ENCODE data around the gene KCNJ15. TPM values are rescaled to one million over a fixed set of nuclear protein-coding genes. Genes with fewer than 3 reads are reported as not detected.

Gene KCNJ15
- total and polyA plus RNA-seq, 2 of the 4 experiments (the other 2 are of a cell fraction) = under 0.01 to 0.07 TPM

- H3K4ac ChIP-seq (ENCODE audit: low read depth, low read length) = no peak overlapping the region
- H2AFZ ChIP-seq (replicated peaks; ENCODE audit: low read length, poor library complexity) = peak overlapping the region; percentile 81
- no peak overlapping the region for H3K4me2 ChIP-seq (ENCODE audit: low read depth, low read length)
- H4K20me1 ChIP-seq (ENCODE audit: insufficient read depth, low read length) = no peaks in the 10 kb centered on the region
- H4K8ac ChIP-seq (ENCODE audit: low read depth in 2 of 2, low read length in 2 of 2) = peak overlapping the region in 1 of 2 experiments; percentile 19; a peak in 1 of 4 replicates
- TF ChIP-seq RCOR1 (IDR thresholded peaks at IDR 0.05; ENCODE audit: insufficient replicate concordance, low read length) = no peak
- TF ChIP-seq RFX5 (IDR thresholded peaks at IDR 0.05; ENCODE audit: low read depth, low read length) = no peak
- no peak for TF ChIP-seq FOS (IDR thresholded peaks at IDR 0.05; ENCODE audit: low read depth, low read length)
- peak; percentile 80; the same call in 1 of the 2 replicates for TF ChIP-seq MAZ (IDR thresholded peaks at IDR 0.05; ENCODE audit: borderline replicate concordance, low read depth, low read length)
- peak; percentile 99 for TF ChIP-seq CTCF (conservative IDR thresholded peaks at IDR 0.05; ENCODE audit: low read depth, low read length)
- TF ChIP-seq RAD21 (IDR thresholded peaks at IDR 0.05; ENCODE audit: low read length) = peak; percentile 100
- TF ChIP-seq CEBPB (IDR thresholded peaks at IDR 0.05; ENCODE audit: low read depth, low read length) = no peak
- TF ChIP-seq SMC3 (IDR thresholded peaks at IDR 0.05; ENCODE audit: low read depth, low read length) = peak; percentile 99
- TF ChIP-seq POLR2A (IDR thresholded peaks at IDR 0.05; ENCODE audit: low read depth, low read length) = peak; percentile 55; the same call in 1 of the 2 replicates
- H2AK5ac ChIP-seq (ENCODE audit: low read depth, low read length) = peak overlapping the region; percentile 65; the same call in 1 of the 2 replicates
- H3K56ac ChIP-seq (ENCODE audit: extremely low read depth, insufficient read depth, low read length) = no peak overlapping the region
- no peak overlapping the region for H2AK9ac ChIP-seq (replicated peaks; ENCODE audit: low read depth, low read length, poor library complexity)
- 14% methylated on average over 7 of the region's 20 CpGs; no CpG with 5 or more reads in 1 of the 2 experiments for WGBS, 2 experiments (ENCODE audit: extremely low coverage in 2 of 2, insufficient read length in 1 of 2)
- H2BK20ac ChIP-seq (ENCODE audit: low read depth, low read length) = no peak overlapping the region
- POLR2A ChIA-PET (ENCODE audit: unreplicated experiment) = no interaction called here
- in situ Hi-C loops (cut with MboI; ENCODE audit: low sequenced_read_pairs) = loop anchor here (25.0 kb wide), 1 partner anchor 419 kb away; no protein-coding TSS in a partner anchor
- no peak overlapping the region for H3K23ac ChIP-seq (ENCODE audit: low read depth, low read length)
- peaks cover 0 to 2% of the 10 kb centered on the region in 2 experiments; a peak in 1 of 4 replicates for H3K79me1 ChIP-seq (ENCODE audit: low read depth in 1 of 2, low read length in 2 of 2)
- peak overlapping the region; percentile 29; the same call in 1 of the 2 replicates for H4K91ac ChIP-seq (ENCODE audit: insufficient read depth, low read depth, low read length)
- no peak overlapping the region for H3K4me3 ChIP-seq (ENCODE audit: insufficient read depth, low read depth, low read length)
- peaks cover 11% of the 10 kb centered on the region for H3K4me1 ChIP-seq (ENCODE audit: control insufficient read depth, insufficient read depth, low read length)
- no TSS peak for BruUV-seq (replicated peaks)
- CTCF ChIA-PET = interaction anchor here (0.6 to 2.5 kb wide), 5 partner anchors 37 to 186 kb away, joined by 3 to 8 read pairs (median 3); no protein-coding TSS in a partner anchor
- no peak overlapping the region for H3K27ac ChIP-seq (ENCODE audit: insufficient read depth, low read length)
- no peaks in the 10 kb centered on the region for H3K9me3 ChIP-seq (ENCODE audit: control insufficient read depth, insufficient read depth, low read length)
- peaks cover 16% of the 10 kb centered on the region for H3K27me3 ChIP-seq (ENCODE audit: control insufficient read depth, insufficient read depth, low read length)
- dilution Hi-C loops (cut with HindIII; ENCODE audit: low sequenced_read_pairs, unreplicated experiment) = loop anchor here (25.0 kb wide), 1 partner anchor 144 kb away; no protein-coding TSS in a partner anchor
- no peak overlapping the region for H3K14ac ChIP-seq (replicated peaks; ENCODE audit: low read depth, low read length)
- H2BK15ac ChIP-seq (ENCODE audit: low read depth, low read length) = no peak overlapping the region
- ATAC-seq (ENCODE audit: low read depth) (peak; percentile 79), DNase-seq (peak; percentile 61)
- H3K9ac ChIP-seq (ENCODE audit: low read depth, low read length) = no peak overlapping the region
- H3K18ac ChIP-seq (ENCODE audit: low read depth, low read length) = no peak overlapping the region
- no peaks in the 10 kb centered on the region for H3K36me3 ChIP-seq (ENCODE audit: control insufficient read depth, insufficient read depth, low read length)
- peaks cover 6% of the 10 kb centered on the region; the same call in 1 of the 2 replicates for H3K9me1 ChIP-seq (ENCODE audit: insufficient read depth, low read length)
- no peak overlapping the region for H4K5ac ChIP-seq (ENCODE audit: low read depth, low read length)
- no peak overlapping the region for H2BK120ac ChIP-seq (ENCODE audit: low read depth, low read length)
- peak overlapping the region; percentile 14 for H2BK5ac ChIP-seq (ENCODE audit: low read depth, low read length, poor library complexity, severe bottlenecking)
- intact Hi-C loops (cut with micrococcal nuclease) = loop anchor here (1.0 to 5.0 kb wide), 7 partner anchors 137 to 781 kb away; partner anchors contain the start of gene KCNJ6
Measured at GRCh38 chr21:38355992-38356781, 99.4 kb downstream of the KCNJ15 start.

Measured in IMR-90 (cell line).